Measurements from ENCODE around the gene TNFRSF1A. TPM values are rescaled to one million over a fixed set of nuclear protein-coding genes. Genes with fewer than 3 reads are reported as not detected.
A peak's percentile ranks its signal among the peaks of the same experiment; 100 is the strongest.
"Not testable (repeated sequence)": the region's sequence is repeated elsewhere in the genome, so short reads cannot be mapped to it uniquely, and the experiment has no call there.

Gene TNFRSF1A
- total RNA-seq, 6 donors from 2014 or later = 140 to 425 (median 202) TPM

GRCh38 chr12:6342140-6342889, 439 bp upstream of the TNFRSF1A start:
- peaks cover 56 to 75% (median 68%) of the 10 kb centered on the region in 4 donors for H3K4me1 ChIP-seq
- TF ChIP-seq POLR2AphosphoS5 (IDR thresholded peaks at IDR 0.05) (no peak), EP300 (IDR thresholded peaks at IDR 0.05) (peak in 1 of 4 donors; percentile 8), POLR2A (IDR thresholded peaks at IDR 0.05) (peak in 1 of 4 donors; percentile 15)
- 36 to 39% methylated on average over 7 of the region's 7 CpGs for WGBS, 2 donors

GRCh38 chr12:6340745-6341416, 995 bp downstream of the TNFRSF1A start:
- WGBS, 2 donors = 1 to 2% methylated on average over 15 of the region's 15 CpGs
- ATAC-seq (ENCODE audit: low FRiP score in 2 of 2) = no peak
- Histone ChIP-seq H3K27me3 (no peaks in the 10 kb centered on the region), H3K27ac (peak overlapping the region; percentile 94 to 100 (median 98)), H3K36me3 (peaks cover 0 to 2% (median 0%) of the 10 kb centered on the region in 4 donors), H3K4me3 (peak overlapping the region; percentile 68 to 96 (median 84)), H3K9me3 (no peaks in the 10 kb centered on the region), H3K4me1 (peaks cover 49 to 74% (median 65%) of the 10 kb centered on the region in 4 donors)
- DNase-seq = peak in 1 of 2 donors; percentile 52
- TF ChIP-seq EP300 (IDR thresholded peaks at IDR 0.05) (no peak), POLR2A (IDR thresholded peaks at IDR 0.05) (peak in 1 of 4 donors; percentile 76), CTCF (IDR thresholded peaks at IDR 0.05) (no peak), POLR2AphosphoS5 (IDR thresholded peaks at IDR 0.05) (peak in 1 of 2 donors; percentile 47)

More at GRCh38 chr12:6342140-6342889, 439 bp upstream of the TNFRSF1A start:
- Histone ChIP-seq H3K36me3 (peaks cover 0 to 5% (median 0%) of the 10 kb centered on the region in 4 donors), H3K4me3 (peak overlapping the region in 3 of 4 donors; percentile 68 to 93 (median 75)), H3K9me3 (no peaks in the 10 kb centered on the region), H3K27me3 (no peaks in the 10 kb centered on the region), H3K27ac (peak overlapping the region; percentile 94 to 100 (median 98))
- no peak for ATAC-seq (ENCODE audit: low FRiP score in 2 of 2)
- no peak for DNase-seq

GRCh38 chr12:6340032-6340638, 1.7 kb downstream of the TNFRSF1A start:
- ATAC-seq (ENCODE audit: low FRiP score in 2 of 2) (no peak), DNase-seq (no peak)
- H3K9me3 ChIP-seq = no peaks in the 10 kb centered on the region
- H3K36me3 ChIP-seq = peaks cover 0 to 2% (median 0%) of the 10 kb centered on the region in 4 donors
- peak overlapping the region; percentile 94 to 100 (median 98) for H3K27ac ChIP-seq
- peaks cover 49 to 74% (median 65%) of the 10 kb centered on the region in 4 donors for H3K4me1 ChIP-seq
- WGBS, 2 donors = 1 to 2% methylated on average over 9 of the region's 9 CpGs
- no peak for TF ChIP-seq CTCF (IDR thresholded peaks at IDR 0.05)
- no peak for TF ChIP-seq EP300 (IDR thresholded peaks at IDR 0.05)
- no peak for TF ChIP-seq POLR2A (IDR thresholded peaks at IDR 0.05)
- peak in 1 of 2 donors; percentile 65 for TF ChIP-seq POLR2AphosphoS5 (IDR thresholded peaks at IDR 0.05)
- H3K4me3 ChIP-seq = peak overlapping the region; percentile 68 to 96 (median 84)
- H3K27me3 ChIP-seq = no peaks in the 10 kb centered on the region

GRCh38 chr12:6338955-6339354, 2.9 kb downstream of the TNFRSF1A start:
- WGBS, 2 donors = 23 to 28% methylated on average over 3 of the region's 3 CpGs
- Histone ChIP-seq H3K4me3 (peak overlapping the region; percentile 68 to 96 (median 84)), H3K9me3 (no peaks in the 10 kb centered on the region), H3K36me3 (peaks cover 0 to 12% (median 6%) of the 10 kb centered on the region in 4 donors), H3K4me1 (peaks cover 58 to 81% (median 73%) of the 10 kb centered on the region in 4 donors), H3K27ac (peak overlapping the region; percentile 94 to 100 (median 98)), H3K27me3 (no peaks in the 10 kb centered on the region)
- DNase-seq (no peak), ATAC-seq (ENCODE audit: low FRiP score in 2 of 2) (no peak)
- TF ChIP-seq EP300 (IDR thresholded peaks at IDR 0.05) (no peak), CTCF (IDR thresholded peaks at IDR 0.05) (no peak), POLR2AphosphoS5 (IDR thresholded peaks at IDR 0.05) (no peak), POLR2A (IDR thresholded peaks at IDR 0.05) (no peak)

GRCh38 chr12:6338536-6338935, 3.3 kb downstream of the TNFRSF1A start:
- Histone ChIP-seq H3K27ac (peak overlapping the region; percentile 94 to 100 (median 98)), H3K36me3 (peaks cover 0 to 16% (median 11%) of the 10 kb centered on the region in 4 donors), H3K4me3 (peak overlapping the region; percentile 1 to 93 (median 72)), H3K4me1 (peaks cover 59 to 81% (median 74%) of the 10 kb centered on the region in 4 donors)
- WGBS, 2 donors = 31 to 57% methylated on average over 8 of the region's 8 CpGs
- not testable (repeated sequence) for DNase-seq; ATAC-seq (ENCODE audit: low FRiP score in 2 of 2); H3K27me3 ChIP-seq; H3K9me3 ChIP-seq

All from upper lobe of left lung (tissue), 6 donors.